Breast epithelium (tissue), 4 donors: ENCODE data around the gene PURA. TPM values are rescaled to one million over a fixed set of nuclear protein-coding genes. Genes with fewer than 3 reads are reported as not detected.

ENCODE experiments used
- DNase-seq, 2 donors: peaks; one replicate each; pipeline ENCODE4 v3.0.0-alpha.2; 2019; ENCODE audit warnings: low spot score in 2 of 2
- H3K27ac ChIP-seq, 2 donors: fragments of 200-600 bp; sonication (generic) in 1 of 2; one replicate each; pipeline ENCODE4 v1.5.1; 2016 to 2019; ENCODE audit warnings: mild to moderate bottlenecking in 1 of 2
- H3K27me3 ChIP-seq, 2 donors: fragments of 200-600 bp; sonication (generic) in 1 of 2; one replicate each; pipeline versions ENCODE4 v1.5.1 to v1.6.0; 2017 to 2019; ENCODE audit warnings: control low read depth in 1 of 2, mild to moderate bottlenecking in 1 of 2
- H3K36me3 ChIP-seq: fragments of 200-600 bp; one replicate; pipeline ENCODE4 v1.5.1; 2019
- H3K4me1 ChIP-seq, 2 donors: fragments of 200-600 bp; sonication (generic); one replicate each; pipeline ENCODE4 v1.5.1; 2016 to 2019; ENCODE audit warnings: control low read depth in 1 of 2
- H3K4me3 ChIP-seq, 3 donors: fragments of 200-600 bp; sonication (generic); 1 replicate in 2 of 3; 2 replicates in 1 of 3; pipeline ENCODE4 v1.5.1; 2016 to 2019; ENCODE audit warnings: mild to moderate bottlenecking in 3 of 3, moderate library complexity in 2 of 3
- H3K9me3 ChIP-seq, 2 donors: fragments of 200-600 bp; sonication (generic) in 1 of 2; one replicate each; pipeline ENCODE4 v1.5.1; 2016 to 2019; ENCODE audit warnings: control low read depth in 1 of 2
- CTCF ChIP-seq, 3 donors: fragments of 450-650 bp; IDR thresholded peaks; one replicate each; pipeline ENCODE4 v1.5.1; 2016 to 2017; ENCODE audit warnings: antibody characterized with exemption in 3 of 3, mild to moderate bottlenecking in 3 of 3, moderate library complexity in 3 of 3
- POLR2A ChIP-seq: fragments of 450-650 bp; IDR thresholded peaks from one replicate; pipeline ENCODE4 v1.6.1; 2016; ENCODE audit warnings: antibody characterized with exemption, mild to moderate bottlenecking, moderate library complexity
- POLR2AphosphoS5 ChIP-seq, 3 donors: sonication (generic); formaldehyde crosslinking; IDR thresholded peaks; one replicate each; pipeline ENCODE4 v1.6.1; 2017; ENCODE audit warnings: antibody characterized with exemption in 3 of 3
- intact Hi-C: fragments of 100-400 bp; cut with DNase I; formaldehyde crosslinking; loops from one replicate; pipeline ENCODE4 v1.15.1; 2023; ENCODE audit warnings: low total_unique reads
- total RNA-seq, 3 donors: library from RNA; depleted of rRNA; stranded (reverse); fragments of >200 nt; gene quantifications; one replicate each; pipeline ENCODE4 v1.1.0, GENCODE V29; 2016

PURA gene
- total RNA-seq, 3 donors from 2014 or later = 27.9 to 33.8 (median 30.1) TPM

DNA sequence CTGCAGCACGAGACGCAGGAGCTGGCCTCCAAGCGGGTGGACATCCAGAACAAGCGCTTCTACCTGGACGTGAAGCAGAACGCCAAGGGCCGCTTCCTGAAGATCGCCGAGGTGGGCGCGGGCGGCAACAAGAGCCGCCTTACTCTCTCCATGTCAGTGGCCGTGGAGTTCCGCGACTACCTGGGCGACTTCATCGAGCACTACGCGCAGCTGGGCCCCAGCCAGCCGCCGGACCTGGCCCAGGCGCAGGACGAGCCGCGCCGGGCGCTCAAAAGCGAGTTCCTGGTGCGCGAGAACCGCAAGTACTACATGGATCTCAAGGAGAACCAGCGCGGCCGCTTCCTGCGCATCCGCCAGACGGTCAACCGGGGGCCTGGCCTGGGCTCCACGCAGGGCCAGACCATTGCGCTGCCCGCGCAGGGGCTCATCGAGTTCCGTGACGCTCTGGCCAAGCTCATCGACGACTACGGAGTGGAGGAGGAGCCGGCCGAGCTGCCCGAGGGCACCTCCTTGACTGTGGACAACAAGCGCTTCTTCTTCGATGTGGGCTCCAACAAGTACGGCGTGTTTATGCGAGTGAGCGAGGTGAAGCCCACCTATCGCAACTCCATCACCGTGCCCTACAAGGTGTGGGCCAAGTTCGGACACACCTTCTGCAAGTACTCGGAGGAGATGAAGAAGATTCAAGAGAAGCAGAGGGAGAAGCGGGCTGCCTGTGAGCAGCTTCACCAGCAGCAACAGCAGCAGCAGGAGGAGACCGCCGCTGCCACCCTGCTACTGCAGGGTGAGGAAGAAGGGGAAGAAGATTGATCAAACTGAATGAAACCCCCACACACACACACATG is 654 bp downstream of the PURA start:
- no peaks in the 10 kb centered on the region for H3K36me3 ChIP-seq
- intact Hi-C loops = no loop called here
- H3K27me3 ChIP-seq = no peaks in the 10 kb centered on the region
- peak overlapping the region; percentile 84 to 98 (median 88) for H3K4me3 ChIP-seq
- H3K4me1 ChIP-seq = peaks cover 0 to 19% of the 10 kb centered on the region in 2 donors
- peak overlapping the region; percentile 95 to 99 for H3K27ac ChIP-seq
- DNase-seq = peak; percentile 61 to 80
- peak; percentile 9 for TF ChIP-seq POLR2A
- TF ChIP-seq CTCF (IDR thresholded peaks at IDR 0.05) = no peak
- peak; percentile 66 to 71 (median 67) for TF ChIP-seq POLR2AphosphoS5 (IDR thresholded peaks at IDR 0.05)
- H3K9me3 ChIP-seq = no peaks in the 10 kb centered on the region

DNA sequence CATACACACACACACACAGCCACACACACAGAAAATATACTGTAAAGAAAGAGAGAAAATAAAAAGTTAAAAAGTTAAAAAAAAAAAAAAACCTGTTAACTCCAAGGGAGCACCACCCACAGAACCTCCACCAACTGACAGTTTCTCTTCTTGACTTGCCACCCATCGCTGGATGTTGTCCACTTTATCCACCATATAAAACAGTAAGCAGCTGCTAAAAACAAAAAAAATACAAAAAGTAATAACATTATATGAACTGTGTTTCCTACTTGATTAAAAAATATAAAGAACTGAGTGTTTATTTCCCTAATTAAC is 1.2 kb downstream of the PURA start:
- TF ChIP-seq POLR2AphosphoS5 (IDR thresholded peaks at IDR 0.05) (no peak), POLR2A (no peak), CTCF (IDR thresholded peaks at IDR 0.05) (no peak)
- no peak for DNase-seq
- H3K27ac ChIP-seq = peak overlapping the region in 1 of 2 donors; percentile 95
- peak overlapping the region; percentile 84 to 98 (median 88) for H3K4me3 ChIP-seq
- intact Hi-C loops = no loop called here
- H3K4me1 ChIP-seq = peaks cover 0 to 19% of the 10 kb centered on the region in 2 donors
- no peaks in the 10 kb centered on the region for H3K9me3 ChIP-seq
- H3K36me3 ChIP-seq = no peaks in the 10 kb centered on the region
- no peaks in the 10 kb centered on the region for H3K27me3 ChIP-seq

DNA sequence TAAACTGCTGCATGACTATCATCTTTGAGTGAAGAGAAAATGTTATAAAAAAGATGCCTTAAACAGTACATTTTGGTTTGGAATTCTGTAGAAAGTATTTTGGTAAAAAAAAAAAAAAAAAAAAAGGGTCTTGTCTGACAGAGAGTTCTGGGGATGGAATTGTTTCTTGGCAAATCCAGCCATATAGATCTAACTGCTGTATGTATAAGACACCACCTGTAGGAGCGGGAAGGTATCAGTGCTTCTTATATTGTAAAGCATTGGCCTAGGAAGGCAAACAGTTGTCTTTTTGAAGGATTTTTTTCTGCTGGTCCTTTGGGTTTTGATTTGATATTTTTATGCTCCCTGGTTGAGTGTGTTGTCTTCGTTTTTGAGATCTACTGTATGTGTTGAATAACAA is 2.8 kb downstream of the PURA start:
- TF ChIP-seq CTCF (IDR thresholded peaks at IDR 0.05) = no peak
- no peak for TF ChIP-seq POLR2A
- no peak for TF ChIP-seq POLR2AphosphoS5 (IDR thresholded peaks at IDR 0.05)
- intact Hi-C loops = loop anchor here (2.0 kb wide), 1 partner anchor 76 kb away; no protein-coding TSS in a partner anchor
- no peak overlapping the region for H3K27ac ChIP-seq
- peak overlapping the region in 1 of 3 donors; percentile 17 for H3K4me3 ChIP-seq
- H3K36me3 ChIP-seq = no peaks in the 10 kb centered on the region
- no peaks in the 10 kb centered on the region for H3K9me3 ChIP-seq
- peaks cover 0 to 17% of the 10 kb centered on the region in 2 donors for H3K4me1 ChIP-seq
- H3K27me3 ChIP-seq = no peaks in the 10 kb centered on the region
- DNase-seq = no peak

GRCh38 chr5:140117523-140117922 is 3.6 kb downstream of the PURA start:
- intact Hi-C loops = loop anchor here (2.0 kb wide), 1 partner anchor 77 kb away; no protein-coding TSS in a partner anchor
- DNase-seq = no peak
- H3K36me3 ChIP-seq = no peaks in the 10 kb centered on the region
- TF ChIP-seq POLR2A = no peak
- no peak for TF ChIP-seq CTCF (IDR thresholded peaks at IDR 0.05)
- TF ChIP-seq POLR2AphosphoS5 (IDR thresholded peaks at IDR 0.05) = no peak
- H3K27ac ChIP-seq = no peak overlapping the region
- H3K27me3 ChIP-seq = no peaks in the 10 kb centered on the region
- H3K4me3 ChIP-seq = peak overlapping the region in 1 of 3 donors; percentile 17
- no peaks in the 10 kb centered on the region for H3K9me3 ChIP-seq
- H3K4me1 ChIP-seq = peaks cover 0 to 9% of the 10 kb centered on the region in 2 donors

DNA sequence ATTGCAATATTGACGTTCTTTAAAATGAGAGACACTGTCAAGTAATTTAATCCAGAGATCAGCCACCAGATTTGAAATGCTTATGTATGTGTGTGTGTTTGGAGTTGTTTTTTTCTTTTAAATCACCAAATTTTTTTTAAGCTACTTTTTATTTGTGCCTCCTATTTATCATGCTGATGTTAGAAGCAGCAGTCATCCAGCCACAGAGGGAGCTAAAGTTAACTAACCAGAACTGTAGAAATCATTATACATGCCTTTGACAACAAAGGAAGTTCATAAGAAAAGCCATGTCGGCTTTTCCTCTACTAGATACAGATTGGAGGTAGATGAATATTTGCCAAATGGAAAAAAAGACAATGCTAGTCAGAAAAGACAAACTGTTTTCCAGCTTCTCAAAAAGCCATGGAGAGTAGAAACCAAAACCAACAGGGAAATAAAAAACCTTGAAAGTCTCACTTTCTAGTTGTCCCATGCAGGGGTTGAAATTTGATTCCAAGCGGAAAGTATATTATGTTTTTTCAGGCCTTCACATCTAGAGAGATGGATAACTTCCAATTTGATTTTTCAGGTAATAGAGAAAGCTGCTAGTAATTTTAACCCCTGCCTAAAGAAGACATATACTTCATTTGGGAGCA is 4.5 kb downstream of the PURA start:
- Histone ChIP-seq H3K27me3 (no peaks in the 10 kb centered on the region), H3K4me1 (peaks cover 0 to 5% of the 10 kb centered on the region in 2 donors), H3K9me3 (no peaks in the 10 kb centered on the region), H3K4me3 (no peak overlapping the region), H3K27ac (no peak overlapping the region), H3K36me3 (no peaks in the 10 kb centered on the region)
- DNase-seq = no peak
- TF ChIP-seq POLR2A = no peak
- no peak for TF ChIP-seq CTCF (IDR thresholded peaks at IDR 0.05)
- intact Hi-C loops = no loop called here
